NCI-H1092 treated with DMSO at 0.1 percent for 48 hours (cell line): ENCODE results near the gene PGD.
"Not testable (repeated sequence)": the region's sequence is repeated elsewhere in the genome, so short reads cannot be mapped to it uniquely, and the experiment has no call there.

Experiments
- DNase-seq: peaks from one replicate; lab custom pipeline; 2025; lab: John Stamatoyannopoulos, UW

The PGD gene

DNA sequence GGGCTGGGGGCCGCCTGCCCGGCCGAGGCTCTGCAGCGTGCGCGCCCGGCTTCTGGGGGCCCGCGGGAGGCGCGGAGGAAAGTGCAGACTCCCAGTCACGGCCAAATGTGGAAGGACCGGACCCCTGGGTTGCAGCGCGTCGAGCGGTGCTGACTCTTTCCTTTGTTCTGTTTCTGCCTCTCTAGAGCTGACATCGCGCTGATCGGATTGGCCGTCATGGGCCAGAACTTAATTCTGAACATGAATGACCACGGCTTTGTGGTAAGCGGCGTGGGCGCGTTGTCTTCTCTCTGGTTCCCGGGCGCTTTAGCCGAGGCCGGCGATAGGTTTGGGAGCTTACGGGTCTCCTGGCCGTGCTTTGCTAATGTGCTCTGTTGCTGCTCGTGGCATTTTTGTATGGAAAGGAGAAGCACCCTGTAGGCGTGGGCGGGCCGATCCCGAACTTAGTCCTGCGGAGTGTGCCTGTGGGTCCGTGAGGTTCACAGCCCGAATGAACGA is 629 bp downstream of the PGD start:
- peak; percentile 81 for DNase-seq

DNA sequence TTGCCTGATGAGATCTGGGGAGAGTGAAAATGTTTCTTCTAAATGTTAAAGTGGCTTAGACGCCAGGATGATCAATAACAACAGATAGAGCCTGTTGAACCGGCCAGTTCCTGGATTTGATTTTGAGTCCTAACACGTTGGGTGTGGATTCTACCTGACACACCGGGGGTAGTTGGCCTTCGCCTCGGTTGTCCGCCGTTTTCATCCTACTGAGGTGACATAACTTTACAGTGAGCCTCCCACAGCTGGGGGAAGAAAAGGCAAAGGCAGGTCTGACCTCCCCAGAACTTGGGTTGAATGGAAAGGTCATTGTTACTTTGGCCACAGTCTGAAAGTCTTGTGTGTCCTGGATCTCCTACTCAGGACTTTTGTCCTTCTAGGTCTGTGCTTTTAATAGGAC is 1.1 kb downstream of the PGD start:
- no peak for DNase-seq

DNA sequence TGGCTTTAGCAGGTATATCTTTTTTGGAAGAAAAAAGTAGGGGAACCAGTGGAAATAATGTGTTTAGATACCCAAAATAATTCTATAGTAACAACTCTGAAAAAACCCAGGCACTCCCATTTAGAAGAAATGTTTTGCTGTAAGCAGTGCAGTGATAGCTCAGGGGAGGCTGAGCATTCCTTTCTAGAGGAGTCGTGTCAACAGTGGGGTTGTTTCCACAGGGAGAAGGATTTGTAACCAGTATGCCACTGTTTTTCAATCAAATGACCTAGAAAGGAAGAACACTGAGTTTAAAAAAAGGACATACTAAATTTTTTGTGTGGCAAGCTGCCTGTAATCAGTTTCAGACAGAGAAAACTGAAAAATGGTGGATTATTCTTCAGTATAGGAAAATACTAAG is 2.4 kb downstream of the PGD start:
- no peak for DNase-seq

DNA sequence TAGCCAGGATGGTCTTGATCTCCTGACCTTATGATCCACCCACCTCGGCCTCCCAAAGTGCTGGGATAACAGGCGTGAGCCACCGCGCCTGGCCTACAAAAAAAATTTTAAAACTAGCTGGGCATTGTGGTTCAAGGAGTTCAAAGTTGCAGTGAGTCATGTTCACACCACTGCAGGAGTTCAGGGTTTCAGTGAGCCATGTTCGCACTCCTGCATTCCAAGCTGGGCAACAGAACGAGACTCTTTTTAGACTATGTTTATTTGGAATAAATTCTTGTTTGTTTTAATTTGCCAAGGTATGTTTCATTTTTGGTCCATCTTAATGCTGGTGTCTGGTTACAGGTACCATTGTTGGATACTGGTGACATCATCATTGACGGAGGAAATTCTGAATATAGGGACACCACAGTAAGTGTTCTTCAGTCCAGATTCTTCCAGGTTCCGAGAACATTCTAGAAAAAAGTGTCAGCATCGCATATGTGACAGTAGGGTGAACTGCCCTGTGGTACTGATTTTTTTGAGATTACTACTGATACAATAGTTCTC is 3.9 kb downstream of the PGD start:
- DNase-seq = no peak

DNA sequence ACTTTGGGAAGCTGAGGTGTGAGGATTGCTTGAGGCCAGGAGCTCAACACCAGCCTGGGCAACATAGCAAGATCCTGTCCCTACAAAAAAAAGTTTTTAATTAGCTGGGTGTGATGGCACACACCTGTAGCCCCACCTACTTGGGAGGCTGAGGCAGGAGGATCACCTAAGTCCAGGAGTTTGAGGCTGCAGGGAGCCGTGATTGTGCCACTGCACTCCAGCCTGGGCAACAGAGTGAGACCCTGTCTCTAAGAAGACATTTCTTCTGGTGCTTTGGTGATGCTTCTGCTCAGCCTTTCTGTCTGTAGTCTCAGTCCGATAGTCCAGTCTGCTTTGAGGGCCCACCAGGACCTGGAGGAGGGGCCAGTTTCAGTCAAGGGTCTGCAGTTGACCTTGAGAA is 8.3 kb downstream of the PGD start:
- no peak for DNase-seq

DNA sequence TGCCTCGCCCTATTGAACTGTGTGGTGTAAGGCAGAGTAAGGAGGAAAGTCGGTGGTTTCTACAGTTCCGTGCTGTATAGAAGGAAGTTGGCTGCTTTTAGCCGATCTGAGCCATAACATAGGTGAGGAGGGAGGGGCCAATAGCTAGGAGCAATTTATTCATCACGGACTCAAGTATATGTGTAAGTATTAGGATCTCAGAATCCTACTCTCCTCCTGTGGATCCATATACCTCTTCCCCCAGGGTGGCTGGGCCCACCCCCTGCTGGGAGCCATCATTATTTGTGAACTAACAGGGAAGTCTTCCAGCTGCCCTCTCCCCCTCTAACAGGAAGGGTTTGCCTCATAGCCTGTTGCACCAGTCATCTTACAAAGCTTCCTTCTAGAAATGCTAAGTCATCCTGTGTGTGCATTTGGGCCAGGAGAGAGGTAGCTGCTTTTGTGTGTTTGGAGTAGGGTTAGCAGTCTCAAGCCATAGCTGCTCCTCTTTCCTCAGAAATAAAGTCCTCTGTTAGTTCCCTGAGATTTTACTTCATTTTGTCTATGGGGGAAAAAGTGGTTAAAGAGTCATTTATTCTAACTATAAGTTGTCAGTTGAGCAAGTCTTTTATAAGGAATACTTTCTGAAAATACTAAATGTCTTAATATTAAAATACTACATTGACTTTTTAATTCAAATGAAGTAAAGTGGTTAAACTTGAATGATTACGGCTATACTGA is 16.5 kb downstream of the PGD start:
- DNase-seq = no peak

DNA sequence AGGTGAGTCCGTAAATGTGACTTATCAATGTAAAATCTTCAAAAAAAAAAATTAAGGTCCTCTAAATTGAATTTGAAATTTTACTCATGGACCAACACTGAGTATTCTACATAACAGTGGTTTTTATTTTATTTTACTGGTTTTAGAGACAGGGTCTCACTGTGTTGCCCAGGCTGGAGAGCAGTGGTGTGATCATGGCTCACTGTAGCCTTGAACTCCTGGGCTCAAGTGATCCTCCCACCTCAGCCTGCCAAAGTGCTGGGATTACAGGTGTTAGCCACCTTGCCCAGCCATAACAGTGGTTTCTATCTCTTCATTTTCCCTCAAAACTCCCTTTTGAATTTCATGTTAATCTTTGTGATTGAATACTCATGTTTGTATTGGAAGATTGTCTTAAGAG is 17.1 kb downstream of the PGD start:
- not testable (repeated sequence) for DNase-seq

DNA sequence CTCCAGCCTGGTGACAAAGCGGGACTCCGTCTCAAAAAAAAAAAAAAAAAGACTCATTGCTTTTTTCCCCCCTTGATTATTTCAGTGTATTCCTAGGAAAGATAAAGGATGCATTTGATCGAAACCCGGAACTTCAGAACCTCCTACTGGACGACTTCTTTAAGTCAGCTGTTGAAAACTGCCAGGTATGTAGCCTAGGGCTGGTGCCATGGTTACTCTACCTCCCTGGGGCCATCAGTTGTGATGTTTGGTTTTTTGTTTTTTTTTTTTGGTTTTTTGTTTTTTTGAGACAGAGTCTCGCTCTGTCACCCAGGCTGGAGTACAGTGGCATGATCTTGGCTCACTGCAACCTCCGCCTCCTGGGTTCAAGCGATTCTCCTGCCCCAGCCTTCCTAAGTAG is 19.9 kb downstream of the PGD start:
- not testable (repeated sequence) for DNase-seq

DNA sequence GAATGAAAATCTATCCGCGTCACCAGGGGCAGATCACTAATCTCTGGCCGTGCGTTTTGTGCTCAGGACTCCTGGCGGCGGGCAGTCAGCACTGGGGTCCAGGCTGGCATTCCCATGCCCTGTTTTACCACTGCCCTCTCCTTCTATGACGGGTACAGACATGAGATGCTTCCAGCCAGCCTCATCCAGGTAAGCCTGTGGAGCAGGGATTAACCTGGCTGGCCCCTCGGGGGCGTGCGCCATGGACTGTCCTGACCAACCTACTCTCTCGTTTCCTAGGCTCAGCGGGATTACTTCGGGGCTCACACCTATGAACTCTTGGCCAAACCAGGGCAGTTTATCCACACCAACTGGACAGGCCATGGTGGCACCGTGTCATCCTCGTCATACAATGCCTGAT is 20.5 kb downstream of the PGD start:
- DNase-seq = no peak

DNA sequence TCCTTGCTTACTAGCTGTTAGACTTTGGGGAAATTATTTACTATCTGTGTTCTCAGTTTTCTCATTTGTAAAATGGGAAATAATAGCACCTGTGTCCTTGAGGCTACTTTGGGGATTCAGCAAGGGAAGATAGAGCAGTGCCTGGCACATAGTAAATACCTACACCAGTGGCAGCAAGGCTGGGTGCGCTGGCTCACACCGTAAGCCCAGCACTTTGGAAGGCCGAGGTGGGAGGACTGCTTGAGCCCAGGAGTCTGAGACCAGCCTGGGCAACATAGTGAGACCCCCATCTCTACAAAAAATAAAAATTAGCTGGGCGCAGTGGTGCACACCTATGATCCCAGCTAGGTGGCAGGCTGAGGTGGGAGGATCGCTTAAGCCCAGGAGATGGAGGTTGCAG is 22.8 kb downstream of the PGD start:
- no peak for DNase-seq

DNA sequence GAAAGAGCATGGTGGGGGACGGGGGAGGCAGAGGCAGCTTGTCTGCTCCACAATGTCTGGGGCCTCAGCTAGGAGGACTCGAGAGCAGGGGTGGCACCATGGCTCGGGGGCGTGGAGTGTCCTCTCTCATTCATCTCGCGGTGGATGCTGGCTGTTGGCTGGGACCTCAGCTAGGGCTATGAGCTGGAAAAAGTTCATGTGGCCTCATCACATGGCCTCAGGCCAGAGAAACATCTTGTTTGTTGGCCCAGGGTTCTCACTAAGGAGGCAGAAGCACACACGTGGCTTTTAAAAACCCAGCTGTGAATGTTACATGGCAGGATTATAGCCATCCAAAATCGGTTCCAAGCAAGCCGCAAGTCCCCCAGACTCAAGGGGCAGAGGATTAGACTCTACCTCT is 25.2 kb downstream of the PGD start:
- no peak for DNase-seq

DNA sequence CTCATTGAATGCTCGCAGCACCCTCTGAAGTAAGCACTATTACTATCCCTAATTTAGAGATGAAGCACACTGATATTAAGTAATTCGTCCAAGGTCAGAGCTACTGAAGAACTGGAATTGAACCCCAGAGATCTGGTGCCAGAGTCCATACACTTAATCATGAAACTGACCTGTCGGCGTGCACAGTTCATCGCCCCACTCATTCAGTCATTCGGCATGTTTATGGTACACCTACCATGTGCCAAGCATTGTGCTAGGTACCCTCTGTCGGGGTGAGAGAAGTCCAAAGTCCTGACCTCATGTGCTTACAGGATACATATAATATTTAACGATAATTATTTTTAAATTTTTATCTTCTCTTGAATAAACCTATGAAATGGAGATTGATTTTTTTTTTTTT is 25.8 kb downstream of the PGD start:
- no peak for DNase-seq

DNA sequence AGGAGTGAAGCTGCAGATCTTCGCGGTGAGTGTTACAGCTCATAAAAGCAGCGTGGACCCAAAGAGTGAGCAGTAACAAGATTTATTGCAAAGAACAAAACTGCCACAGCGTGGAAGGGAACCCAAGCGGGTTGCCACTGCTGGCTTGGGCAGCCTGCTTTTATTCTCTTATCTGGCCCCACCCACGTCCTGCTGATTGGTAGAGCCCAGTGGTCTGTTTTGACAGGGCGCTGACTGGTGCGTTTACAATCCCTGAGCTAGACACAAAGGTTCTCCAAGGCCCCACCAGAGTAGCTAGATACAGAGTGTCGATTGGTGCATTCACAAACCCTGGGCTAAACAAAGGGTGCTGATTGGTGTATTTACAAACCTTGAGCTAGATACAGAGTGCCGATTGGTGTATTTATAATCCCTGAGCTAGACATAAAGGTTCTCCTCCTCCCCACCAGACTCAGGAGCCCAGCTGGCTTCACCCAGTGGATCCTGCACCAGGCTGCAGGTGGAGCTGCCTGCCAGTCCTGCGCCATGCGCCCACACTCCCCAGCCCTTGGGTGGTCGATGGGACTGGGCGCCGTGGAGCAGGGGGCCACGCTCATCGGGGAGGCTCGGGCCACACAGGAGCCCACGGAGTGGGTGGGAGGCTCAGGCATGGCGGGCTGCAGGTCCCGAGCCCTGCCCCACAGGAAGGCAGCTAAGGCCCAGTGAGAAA is 27.1 kb downstream of the PGD start:
- DNase-seq = not testable (repeated sequence)

DNA sequence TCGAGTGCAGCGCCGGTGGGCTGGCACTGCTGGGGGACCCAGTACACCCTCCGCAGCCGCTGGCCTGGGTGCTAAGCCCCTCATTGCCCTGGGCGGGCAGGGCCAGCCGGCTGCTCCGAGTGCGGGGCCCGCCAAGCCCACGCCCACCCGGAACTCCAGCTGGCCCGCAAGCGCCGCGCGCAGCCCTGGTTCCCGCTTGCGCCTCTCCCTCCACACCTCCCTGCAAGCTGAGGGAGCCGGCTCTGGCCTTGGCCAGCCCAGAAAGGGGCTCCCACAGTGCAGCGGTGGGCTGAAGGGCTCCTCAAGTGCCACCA is 27.6 kb downstream of the PGD start:
- not testable (repeated sequence) for DNase-seq

DNA sequence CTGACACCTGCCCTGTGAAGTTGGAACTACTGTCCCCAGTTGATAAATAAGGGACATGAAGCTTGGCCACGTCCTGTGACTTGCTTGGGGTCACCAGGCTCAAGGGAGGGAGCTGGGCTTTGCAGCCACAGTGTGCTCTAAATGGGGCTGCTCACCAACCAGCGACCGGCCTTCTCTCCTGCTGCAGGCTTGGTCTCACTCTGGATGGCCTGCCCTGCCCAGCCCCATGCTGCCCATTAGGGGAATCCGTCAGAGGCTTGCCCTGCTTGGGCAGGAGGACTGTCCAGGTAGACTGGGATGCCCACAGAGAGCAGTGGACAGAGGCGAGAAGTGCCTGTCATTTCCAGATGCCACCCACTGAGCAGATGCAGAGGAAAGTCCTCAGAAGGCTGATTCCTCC is 30.1 kb downstream of the PGD start:
- DNase-seq = no peak

DNA sequence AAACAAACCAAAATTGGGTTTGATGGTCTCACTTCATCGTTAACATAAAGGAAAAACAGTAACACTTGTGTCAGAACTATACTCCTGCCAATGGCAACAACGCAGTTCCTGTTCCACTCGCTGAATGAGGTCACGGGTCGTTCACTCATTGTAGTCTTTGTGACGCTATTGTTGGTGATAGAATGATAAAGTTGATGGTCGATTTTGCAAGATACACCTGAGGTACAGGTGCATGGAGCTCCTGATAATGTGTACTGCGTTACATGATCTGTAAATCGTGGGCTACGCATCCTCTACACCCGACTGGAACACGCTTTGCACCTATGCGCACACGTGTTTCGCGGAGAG is 31.0 kb downstream of the PGD start:
- DNase-seq = no peak

DNA sequence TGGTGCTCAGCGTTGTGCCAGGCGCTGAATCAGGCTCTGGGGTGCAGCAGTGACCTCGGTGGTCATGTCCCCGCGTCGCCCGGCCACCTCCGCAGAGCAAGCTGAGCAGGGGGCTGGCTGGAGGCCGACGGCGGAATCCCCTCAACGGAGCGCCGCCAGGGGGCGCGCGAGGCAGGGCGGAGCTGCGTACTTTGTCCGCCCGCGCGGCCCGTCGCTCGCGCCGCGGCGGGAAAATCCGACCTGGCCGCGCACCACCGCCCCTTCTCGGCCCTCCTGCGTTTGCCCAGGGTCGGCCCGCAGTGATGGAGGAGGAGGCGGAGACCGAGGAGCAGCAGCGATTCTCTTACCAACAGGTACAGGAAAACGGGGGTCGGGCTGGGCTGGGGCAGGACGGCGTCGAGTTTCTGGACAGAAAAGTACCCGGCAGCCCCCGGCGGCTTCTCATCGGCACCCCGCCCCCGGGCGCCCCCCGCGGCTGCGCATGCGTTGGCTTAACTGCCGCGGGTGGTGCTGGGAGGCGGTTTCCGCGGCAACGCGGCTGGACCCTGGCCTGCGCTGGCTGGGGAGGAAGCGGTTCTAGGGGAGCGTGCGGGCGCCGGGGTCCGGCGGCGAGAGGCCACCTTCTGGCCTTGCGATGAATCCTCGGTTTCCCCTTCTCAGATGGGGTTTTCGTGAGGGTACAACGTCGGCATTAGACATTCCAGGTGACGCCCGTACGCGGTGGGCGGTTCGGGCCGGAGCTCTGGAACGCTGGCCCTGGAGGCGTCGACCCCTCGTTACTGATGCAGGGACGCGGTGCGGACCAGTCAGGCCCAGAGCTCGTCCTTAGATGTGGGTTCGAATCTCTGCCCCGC is 31.6 kb downstream of the PGD start, which contains the start of gene CENPS:
CENPS (plus strand) TSS at position 218 of the 854 bp plus-strand sequence; CDS start at position 303, 85 bp downstream.
- peak; percentile 95 for DNase-seq

DNA sequence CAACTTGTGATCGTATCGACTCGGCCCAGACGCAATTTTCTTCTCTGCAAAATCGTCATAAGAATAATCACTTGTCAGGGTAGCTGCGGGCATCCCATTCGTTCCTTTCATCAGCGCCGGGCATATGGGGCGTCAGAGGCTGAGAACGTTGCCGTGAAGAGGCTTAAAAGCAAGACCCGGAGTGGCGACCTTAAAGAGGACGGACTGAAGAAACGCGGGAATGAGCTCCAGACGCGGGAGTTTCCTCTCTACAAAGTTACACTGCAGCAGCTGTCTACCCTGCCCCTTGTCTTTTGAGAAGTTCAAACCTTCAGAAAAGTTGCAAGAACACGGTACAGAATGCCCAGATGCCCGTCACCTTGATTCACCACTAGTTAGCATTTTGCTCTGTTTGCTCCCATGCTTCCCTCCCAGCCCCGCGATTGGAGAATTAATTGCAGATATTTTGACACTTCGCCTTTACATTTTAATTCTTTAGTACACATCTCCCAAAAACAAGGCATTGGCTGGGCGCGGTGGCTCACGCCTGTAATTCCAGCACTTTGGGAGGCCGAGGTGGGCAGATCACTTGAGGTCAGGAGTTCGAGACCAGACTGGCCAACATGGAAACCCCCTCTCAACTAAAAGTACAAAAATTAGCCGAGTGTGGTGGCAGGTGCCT is 32.3 kb downstream of the PGD start:
- DNase-seq = no peak

DNA sequence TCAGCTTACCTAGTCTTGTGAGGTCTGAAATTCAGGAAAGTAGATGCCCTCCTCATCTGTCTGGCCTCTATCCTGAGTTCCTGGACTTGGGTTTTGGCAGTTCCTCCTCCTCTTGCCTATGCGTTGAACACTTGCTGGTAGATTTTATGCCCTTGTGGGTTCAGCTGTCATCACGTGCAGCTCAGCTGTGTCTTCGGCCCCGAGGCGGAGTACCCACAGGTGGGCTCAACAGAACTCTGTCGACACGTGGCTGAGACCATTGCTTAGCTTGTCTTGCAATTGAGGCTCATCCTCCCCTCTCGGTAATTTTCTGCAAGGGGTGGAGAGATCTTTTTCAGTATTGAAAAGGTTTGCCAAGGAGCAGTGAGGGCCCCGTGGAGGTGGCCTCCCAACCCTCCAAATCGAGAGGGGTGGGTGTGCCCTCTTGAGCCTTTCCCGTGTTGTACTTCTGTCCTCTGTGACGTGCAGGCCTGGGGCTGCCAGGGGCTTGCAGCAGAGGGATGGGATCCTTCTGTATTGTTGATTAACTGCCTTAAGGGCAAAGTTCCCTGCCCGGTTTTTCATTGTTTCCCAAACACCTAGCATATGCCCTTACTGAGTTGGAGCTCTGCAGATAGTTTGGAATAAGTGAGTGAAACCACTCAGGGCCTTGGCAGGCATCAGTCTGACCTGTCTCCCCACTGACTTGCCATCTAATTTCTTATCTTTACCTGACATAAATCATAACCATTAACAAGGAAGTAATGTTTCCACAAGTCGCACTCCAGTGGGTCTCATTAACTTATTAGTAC is 34.2 kb downstream of the PGD start:
- DNase-seq = no peak

DNA sequence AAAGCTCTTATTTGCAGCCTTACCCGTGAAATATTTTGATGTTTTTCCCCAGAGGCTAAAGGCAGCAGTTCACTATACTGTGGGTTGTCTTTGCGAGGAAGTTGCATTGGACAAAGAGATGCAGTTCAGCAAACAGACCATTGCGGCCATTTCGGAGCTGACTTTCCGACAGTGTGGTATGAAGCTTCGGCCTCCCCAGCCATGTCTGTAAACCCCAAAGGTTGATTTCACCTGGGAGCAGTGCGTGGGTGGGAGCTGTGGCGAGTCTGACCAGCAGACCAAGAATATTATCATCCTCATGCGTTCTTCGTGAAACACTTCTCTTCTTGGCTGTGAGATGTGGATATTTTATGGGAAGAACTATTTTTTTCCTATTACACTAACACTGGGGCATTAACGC is 34.9 kb downstream of the PGD start:
- DNase-seq = no peak

DNA sequence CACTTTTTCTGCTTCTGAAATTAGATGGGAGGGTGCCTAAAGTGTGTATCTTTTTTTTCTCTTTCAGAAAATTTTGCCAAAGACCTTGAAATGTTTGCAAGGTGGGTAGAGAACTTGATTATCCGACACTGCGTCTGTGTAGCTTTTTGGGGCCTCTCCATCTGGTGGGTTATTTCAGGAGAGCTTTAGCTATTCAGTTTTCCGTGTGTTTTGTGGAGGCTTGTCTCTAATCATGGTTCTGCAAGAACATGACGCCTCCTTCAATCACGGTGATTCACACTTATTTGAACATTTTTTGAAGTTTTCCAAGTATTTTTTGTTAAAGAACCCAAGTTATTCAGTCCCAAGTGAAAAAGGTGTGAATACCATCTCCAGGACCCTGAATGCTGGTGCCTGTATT is 35.7 kb downstream of the PGD start:
- DNase-seq = no peak
